Measurements from ENCODE around the gene ATP6V0A1.
A peak's percentile ranks its signal among the peaks of the same experiment; 100 is the strongest.
"Not testable (repeated sequence)": the region's sequence is repeated elsewhere in the genome, so short reads cannot be mapped to it uniquely, and the experiment has no call there.

Gene ATP6V0A1

DNA sequence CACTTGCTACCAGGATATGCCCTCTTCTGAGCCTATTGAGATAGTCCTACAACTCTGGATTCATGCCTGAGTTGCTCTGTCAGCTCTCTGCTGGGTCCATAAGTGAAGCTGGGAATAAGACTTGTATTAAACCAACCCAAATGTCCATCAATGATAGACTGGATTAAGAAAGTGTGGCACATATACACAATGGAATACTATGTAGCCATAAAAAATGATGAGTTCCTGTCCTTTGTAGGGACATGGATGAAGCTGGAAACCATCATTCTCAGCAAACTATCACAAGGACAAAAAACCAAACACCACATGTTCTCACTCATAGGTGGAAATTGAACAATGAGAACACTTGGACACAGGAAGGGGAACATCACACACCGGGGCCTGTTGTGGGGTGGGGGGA lies 19.1 kb downstream of the ATP6V0A1 start:
- DNase-seq, result not testable (repeated sequence)

GRCh38 chr17:42484304-42484703 lies 25.6 kb downstream of the ATP6V0A1 start:
- DNase-seq, result no peak

DNA sequence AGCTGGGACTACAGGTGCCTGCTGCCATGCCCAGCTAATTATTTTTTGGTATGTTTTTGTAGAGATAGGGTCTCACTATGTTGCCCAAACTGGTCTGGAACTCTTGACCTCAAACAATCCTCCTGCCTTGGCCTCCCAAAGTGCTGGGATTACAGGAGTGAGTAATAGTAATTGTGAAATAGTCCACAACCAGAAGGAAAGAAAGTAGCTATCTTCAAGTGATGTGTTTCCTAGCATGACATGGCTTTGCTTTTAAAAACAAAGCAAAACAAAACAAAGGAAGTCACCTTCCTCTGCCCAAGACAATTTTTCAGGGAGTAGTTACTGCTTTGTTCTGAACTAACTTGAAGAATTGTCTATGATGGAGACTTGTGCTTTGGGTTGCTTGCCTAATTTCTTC lies 27.0 kb downstream of the ATP6V0A1 start:
- DNase-seq, result no peak

GRCh38 chr17:42488032-42488431 lies 29.4 kb downstream of the ATP6V0A1 start:
- DNase-seq, result no peak

- peak; percentile 68 for DNase-seq
Observed at GRCh38 chr17:42493319-42493718, 34.6 kb downstream of the ATP6V0A1 start.

DNA sequence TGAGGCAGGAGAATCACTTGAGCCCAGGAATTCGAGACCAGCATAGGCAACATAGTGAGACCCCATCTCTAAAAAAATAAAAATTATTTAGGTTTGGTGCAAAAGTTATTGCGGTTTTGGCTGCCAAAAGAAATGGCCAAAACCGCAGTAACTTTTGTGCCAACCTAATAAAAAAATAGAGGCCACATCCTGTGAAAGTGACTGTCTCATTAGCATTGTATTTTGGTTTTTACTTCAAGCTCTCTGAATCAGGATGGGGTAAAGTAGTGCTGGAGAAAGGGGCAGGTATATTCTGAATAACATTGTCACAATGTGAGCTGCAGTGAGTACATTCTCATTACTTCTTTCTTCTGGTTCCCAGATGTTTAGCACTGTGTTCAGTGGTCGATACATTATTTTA lies 36.0 kb downstream of the ATP6V0A1 start:
- no peak for DNase-seq

- no peak for DNase-seq
Observed at GRCh38 chr17:42498828-42499227, 40.1 kb downstream of the ATP6V0A1 start.

GRCh38 chr17:42502091-42502490 lies 43.4 kb downstream of the ATP6V0A1 start:
- DNase-seq, result no peak

DNA sequence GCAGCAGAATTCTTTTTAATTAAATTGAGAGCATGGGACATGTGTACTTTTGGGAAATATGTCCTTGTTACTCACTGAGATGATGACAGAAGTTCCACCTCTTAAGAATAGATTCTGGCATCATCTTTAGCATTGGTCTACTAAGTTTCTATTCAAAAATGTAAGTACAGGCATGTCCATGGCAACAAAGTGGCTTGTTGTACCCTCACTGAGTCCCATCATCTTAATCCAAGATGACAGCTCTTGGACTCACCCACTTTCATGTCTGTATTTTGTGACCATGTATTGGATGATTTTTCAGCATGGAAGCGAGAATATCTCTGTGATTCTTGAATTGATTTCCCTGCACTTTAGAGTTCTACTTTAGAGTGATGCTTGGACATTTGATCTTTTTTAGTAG lies 44.2 kb downstream of the ATP6V0A1 start:
- no peak for DNase-seq

GRCh38 chr17:42507671-42508070 lies 49.0 kb downstream of the ATP6V0A1 start:
- DNase-seq, result no peak

DNA sequence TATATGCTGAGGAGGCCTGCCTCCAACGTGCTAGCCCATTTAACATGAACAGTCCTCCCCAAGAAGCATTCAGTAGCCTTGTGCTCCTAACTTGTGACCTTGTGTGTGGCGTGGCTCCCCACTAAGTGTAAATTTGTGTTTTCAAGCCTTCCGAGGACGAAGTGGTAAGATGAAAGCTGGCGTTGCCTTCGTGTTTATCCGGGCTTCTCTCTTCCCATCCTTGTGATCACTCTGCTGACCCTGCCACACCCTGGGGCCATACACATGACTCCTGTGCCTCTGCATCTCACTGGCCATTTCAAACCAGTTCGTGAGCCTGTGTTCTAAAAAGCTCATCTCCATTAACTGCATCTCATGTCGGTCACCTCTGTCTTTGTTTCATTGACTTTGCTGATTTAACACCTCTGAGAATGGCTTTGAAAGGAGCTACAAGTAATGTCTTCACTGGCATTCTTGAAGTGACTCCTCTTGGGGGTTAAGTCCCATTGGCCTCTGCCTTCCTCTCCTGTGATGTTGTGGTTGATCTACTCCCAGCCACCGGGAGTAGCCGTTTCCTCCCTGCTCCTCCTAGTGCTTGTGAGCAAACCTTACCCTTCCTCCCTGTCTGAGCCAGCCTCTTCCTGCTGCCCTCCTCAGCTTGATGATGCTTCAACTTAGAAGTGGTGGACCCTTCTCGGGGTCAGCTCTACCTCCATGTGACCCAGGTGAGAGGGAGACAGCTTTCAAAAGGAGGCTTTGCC lies 49.9 kb downstream of the ATP6V0A1 start:
- DNase-seq, result no peak

- no peak for DNase-seq
Observed at GRCh38 chr17:42509409-42509808, 50.7 kb downstream of the ATP6V0A1 start.

- no peak for DNase-seq
Observed at GRCh38 chr17:42509841-42510240, 51.2 kb downstream of the ATP6V0A1 start.

DNA sequence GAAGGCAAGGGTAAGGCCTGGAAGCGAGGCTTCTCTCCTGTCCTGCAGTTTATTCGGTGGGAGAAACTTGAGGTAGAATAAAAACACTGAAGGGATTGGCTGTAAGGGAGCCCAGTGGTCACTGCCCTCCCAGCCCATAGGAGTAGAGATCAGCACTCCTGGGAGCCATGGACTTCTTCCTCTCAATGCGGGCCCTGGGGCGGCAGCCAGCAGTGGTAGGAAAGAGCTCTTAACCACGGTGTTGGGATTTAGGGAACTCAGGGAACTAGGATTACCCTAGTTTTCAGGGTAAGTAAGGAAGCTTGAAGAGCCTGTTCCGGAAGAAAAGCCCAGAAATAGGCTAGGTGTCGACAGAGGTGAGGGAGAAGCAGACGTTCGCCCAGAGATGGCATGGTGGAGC lies 53.6 kb downstream of the ATP6V0A1 start:
- DNase-seq, result no peak

DNA sequence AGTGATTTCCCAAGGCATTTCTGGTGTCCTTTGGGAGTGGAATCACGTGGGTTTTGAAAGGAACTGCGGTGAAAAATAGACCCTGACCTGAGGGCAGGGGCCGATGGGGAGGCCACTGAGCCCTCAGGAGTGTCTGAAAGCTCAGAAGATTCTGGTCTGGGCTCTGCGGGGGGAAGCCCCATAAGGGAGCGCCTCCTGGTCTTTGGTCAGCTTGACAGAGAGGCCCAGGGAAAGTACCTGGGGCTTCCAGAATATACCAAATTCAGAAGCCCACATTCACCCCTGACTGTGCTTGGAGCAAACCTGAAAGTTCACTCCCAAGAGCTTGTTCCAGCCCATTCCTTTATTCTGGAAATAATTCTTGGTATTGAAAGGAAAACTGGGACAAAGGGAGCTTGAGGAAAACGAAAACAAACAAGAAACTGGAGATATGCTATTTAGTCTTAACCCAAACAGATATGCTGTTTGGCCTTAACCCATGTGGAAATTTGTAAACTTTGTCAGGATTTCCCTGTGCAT lies 54.1 kb downstream of the ATP6V0A1 start:
- no peak for DNase-seq

DNA sequence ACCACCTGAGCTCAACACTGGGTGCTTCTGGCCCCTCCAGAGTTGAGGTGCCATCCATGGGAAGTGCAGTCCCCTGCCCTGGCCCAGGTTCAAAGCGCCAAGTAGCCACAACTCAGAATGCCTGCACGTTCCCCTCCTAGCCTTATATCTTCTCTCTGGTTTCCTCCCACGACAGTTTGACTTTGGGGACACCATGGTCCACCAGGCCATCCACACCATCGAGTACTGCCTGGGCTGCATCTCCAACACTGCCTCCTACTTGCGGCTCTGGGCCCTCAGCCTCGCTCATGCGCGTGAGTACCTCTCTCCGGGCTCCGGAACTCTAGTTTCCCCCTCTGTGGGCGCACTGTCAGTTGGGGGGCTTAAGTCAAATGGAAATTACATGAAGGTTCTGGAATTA lies 55.0 kb downstream of the ATP6V0A1 start:
- DNase-seq, result no peak

- no peak for DNase-seq
Observed at GRCh38 chr17:42514279-42514678, 55.6 kb downstream of the ATP6V0A1 start.

DNA sequence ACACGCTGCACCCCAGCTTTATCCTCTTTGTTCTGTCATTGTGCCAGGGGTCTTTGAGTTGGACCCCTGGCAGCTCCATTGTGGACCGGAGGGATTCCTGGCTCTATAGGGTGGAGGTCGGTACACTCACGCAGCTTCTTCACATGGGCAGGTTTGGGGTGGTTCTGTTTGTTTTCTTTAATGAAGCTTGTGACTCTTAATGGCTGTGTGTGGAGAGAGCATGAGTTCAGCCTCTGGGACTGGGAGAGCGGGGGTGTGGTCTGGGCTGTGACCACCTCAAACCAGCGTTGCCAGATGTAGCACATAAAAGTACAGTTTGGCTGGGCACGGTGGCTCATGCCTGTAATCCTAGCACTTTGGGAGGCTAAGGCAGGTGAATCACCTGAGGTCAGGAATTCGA lies 56.2 kb downstream of the ATP6V0A1 start:
- no peak for DNase-seq

DNA sequence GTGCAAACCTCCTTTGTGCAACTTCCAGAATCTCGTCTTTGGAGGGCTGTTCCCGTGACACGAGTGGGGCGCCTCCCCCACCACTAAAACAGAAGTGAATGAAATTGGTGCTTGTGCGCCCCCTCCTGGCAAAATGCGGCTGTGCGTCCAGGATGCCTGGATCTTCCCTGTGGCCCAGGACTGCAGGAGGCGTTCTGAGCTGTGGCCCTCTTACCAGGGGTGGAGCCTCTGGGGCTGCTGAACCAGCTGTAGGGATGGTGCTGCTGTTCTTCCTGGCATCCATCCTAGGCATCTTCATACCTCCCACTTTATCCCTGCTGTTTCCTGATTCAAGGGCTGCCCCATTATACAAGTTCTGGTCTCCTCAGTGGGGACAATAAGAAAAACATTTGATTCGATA lies 58.8 kb downstream of the ATP6V0A1 start:
- peak; percentile 52 for DNase-seq

DNA sequence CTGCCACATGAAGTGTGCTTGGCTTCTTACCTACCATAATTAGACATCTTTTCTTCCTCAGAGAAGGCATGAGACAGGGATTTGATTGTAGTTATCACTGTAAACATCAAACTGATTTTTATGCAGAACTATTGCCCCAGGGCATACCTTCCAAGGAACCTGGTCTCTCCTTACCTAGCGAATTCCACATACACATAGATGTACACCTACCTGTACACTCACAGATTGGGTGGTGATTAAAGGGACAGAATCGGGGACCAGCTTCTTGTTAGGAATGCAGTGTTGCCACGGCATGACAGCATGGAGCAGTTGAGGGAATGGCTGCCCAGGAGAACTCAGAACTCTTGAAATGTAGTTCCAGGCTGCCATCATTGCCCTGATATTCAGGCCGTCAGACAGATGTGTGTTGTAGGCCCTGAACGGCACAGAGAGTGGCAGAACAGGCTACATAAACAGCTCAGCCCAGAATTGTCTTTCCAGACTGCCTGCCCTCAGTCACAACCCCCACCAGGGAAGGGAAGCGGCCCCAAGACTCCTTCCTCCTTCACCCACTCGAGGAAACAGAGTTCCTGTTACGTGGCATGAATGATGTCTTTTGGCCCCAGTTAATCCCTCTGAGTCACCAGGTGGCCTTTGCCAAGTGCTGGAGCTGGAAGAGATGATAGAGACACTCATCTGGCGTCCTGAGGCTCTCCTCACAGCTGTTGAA lies 59.5 kb downstream of the ATP6V0A1 start:
- no peak for DNase-seq

DNA sequence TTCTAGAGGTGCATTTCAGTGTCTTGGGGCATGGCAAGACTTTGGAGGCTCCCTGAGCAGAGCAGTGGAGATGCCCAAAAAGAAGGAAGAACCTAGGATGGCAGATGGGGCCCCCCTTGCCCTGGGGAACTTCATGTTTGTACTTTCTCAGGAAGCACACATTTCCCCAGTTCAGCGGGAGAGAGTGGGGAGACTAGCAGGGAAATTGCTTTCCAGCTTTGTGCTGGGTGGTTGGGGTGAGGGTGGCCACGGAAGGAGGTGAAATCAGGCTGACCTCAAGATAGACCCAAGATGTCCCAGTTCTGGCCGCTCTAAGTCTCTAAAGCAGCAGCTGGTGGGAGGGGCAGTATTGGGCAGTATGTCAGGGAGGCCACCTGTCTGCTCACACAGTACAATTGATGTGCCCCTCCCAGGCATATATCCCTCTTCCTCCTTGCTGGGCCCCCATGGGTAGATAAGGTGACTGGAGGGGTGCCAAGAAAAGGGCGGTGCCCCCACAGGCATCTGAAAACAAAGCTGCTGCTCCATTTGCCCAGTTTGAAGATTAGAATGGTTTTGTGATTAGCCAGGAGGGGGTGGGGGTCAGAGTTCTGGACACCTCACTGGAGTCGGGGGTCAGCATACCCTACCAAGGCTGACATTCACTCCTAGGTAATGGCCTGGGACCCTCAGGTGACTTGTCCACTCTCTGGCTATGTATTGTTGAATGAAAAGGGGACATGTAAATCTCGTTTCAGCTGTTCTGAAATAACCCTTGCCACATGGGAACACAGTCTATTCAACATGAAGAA lies 60.3 kb downstream of the ATP6V0A1 start:
- peak; percentile 23 for DNase-seq

- DNase-seq, result no peak
Observed at GRCh38 chr17:42519546-42520491, 61.1 kb downstream of the ATP6V0A1 start.
